OCI-LY3 (cell line): Measurements from ENCODE around the gene PDE4D.

Experiments
- EZH2phosphoT487 ChIP-seq: fragments of 200-600 bp; shearing (Covaris generic); IDR thresholded peaks from 2 replicates; pipeline ENCODE4 v1.6.1; 2018; ENCODE audit warnings: antibody characterized with exemption, mixed run types, low read depth
- TF ChIP-seq, protein P1 (sequence below): fragments of 200-600, 300-600 bp; sonication (generic); IDR thresholded peaks from 2 replicates; pipeline ENCODE4 v1.5.1; 2014; ENCODE audit warnings: antibody characterized with exemption, low read length, low read depth

DNA sequence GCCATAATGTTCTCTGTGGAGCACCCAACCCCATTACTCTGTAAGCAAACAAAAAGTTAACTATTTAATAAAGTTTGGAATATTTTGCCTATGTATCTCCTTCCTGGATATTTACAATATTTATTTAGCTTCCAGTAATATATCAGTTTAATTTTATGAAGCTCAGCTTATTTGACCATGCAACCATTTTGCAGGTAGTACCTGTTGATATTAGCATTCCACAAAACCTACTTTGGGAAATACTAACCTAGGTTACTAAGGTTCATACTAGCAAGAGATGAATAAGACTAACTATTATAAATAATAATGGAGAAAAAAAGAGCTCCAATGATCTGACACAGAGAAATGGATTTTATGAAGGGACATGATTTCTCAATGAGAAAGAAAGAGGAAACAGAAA, 506.4 kb downstream of the PDE4D start:
- TF ChIP-seq, protein P1, sequence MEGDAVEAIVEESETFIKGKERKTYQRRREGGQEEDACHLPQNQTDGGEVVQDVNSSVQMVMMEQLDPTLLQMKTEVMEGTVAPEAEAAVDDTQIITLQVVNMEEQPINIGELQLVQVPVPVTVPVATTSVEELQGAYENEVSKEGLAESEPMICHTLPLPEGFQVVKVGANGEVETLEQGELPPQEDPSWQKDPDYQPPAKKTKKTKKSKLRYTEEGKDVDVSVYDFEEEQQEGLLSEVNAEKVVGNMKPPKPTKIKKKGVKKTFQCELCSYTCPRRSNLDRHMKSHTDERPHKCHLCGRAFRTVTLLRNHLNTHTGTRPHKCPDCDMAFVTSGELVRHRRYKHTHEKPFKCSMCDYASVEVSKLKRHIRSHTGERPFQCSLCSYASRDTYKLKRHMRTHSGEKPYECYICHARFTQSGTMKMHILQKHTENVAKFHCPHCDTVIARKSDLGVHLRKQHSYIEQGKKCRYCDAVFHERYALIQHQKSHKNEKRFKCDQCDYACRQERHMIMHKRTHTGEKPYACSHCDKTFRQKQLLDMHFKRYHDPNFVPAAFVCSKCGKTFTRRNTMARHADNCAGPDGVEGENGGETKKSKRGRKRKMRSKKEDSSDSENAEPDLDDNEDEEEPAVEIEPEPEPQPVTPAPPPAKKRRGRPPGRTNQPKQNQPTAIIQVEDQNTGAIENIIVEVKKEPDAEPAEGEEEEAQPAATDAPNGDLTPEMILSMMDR, result no peak
- TF ChIP-seq EZH2phosphoT487, result no peak
